ENCODE results near the gene LSM3.

DNA sequence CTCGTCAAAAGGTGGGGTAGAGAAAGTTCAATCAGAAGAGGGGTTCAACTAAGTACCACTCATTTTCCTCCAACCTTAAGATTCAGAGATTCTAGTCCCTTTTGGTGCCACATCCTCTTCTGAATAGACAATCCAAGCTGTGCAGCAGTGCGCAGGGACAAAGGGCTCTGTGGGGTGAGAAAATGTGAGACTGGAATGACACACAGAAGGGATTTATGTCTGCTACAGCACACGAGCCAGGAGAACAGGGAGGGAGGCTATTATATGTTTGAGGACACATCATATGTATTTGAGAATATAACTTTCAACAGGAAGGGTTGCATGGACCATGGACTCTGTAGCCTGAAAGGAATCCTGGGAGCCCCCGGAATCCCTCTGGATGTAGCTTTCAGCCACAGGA, 33.0 kb downstream of the LSM3 start:
- TF ChIP-seq, protein P1, sequence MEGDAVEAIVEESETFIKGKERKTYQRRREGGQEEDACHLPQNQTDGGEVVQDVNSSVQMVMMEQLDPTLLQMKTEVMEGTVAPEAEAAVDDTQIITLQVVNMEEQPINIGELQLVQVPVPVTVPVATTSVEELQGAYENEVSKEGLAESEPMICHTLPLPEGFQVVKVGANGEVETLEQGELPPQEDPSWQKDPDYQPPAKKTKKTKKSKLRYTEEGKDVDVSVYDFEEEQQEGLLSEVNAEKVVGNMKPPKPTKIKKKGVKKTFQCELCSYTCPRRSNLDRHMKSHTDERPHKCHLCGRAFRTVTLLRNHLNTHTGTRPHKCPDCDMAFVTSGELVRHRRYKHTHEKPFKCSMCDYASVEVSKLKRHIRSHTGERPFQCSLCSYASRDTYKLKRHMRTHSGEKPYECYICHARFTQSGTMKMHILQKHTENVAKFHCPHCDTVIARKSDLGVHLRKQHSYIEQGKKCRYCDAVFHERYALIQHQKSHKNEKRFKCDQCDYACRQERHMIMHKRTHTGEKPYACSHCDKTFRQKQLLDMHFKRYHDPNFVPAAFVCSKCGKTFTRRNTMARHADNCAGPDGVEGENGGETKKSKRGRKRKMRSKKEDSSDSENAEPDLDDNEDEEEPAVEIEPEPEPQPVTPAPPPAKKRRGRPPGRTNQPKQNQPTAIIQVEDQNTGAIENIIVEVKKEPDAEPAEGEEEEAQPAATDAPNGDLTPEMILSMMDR (IDR thresholded peaks at IDR 0.05), result no peak
- no peak for TF ChIP-seq POLR2A (IDR thresholded peaks at IDR 0.05)

All from heart left ventricle (tissue), 13 donors.